GM19193 (cell line): ENCODE results near the gene PTN.

Source experiments
- POLR2A ChIP-seq: IDR thresholded peaks from 4 replicates; pipeline ENCODE4 v1.6.1; 2011; ENCODE audit not compliant: insufficient read depth, insufficient read length; ENCODE audit errors: extremely low read depth

PTN gene

GRCh38 chr7:137243741-137244140 lies 99.8 kb downstream of the PTN start:
- no peak for TF ChIP-seq POLR2A

GRCh38 chr7:137242616-137243015 lies 100.9 kb downstream of the PTN start:
- TF ChIP-seq POLR2A = no peak

DNA sequence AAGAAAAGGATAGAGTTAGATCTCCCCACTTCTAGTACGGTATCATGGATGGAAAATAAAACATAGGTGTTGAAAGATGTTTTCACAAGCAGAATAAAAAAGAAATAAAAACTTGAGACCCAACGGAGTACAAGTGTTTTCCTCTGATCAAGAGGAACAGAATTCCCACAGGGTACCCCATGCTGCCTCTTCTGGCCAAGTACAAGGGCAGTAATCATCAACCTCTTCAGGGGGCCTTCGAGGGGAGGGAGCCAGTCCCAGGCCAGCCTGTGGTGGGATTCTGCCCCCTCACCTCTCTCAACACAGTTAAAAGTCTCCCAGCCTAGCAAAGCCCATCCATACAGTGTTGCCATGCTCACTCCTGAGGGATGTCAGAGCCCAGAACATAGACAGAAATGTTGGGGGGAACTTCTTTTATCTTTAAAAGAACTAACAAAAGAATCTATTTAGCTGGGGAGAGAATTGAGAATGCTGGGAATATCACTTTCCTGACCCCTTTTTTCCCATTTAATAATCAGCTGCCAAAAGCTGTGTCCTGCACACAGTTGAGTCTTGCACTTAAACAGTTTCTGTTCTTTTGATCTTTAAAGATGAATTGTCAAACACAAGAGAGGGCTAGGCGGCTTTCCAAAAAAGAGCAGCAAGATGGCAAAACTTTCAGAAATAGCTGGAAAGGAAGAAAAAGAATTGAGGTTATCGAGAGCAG lies 101.7 kb downstream of the PTN start:
- TF ChIP-seq POLR2A = no peak

DNA sequence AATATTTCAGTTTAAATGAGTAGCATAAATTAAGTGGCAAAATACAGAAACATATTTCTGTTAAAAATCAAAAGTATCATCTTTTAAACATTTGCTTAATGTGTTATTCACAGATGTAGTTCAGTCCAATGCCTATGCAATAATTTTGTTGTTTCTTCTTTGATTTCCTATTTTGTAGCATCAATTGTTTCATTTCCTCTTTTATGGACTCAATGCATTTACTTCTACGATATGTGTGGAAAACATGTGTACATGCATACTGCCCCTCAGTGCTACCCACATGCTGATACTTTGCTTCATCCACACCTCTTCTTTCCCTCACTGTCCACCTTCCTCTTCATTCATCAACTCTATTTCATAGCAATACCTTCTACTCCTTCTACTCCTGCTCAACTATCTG lies 108.1 kb downstream of the PTN start:
- TF ChIP-seq POLR2A = no peak

DNA sequence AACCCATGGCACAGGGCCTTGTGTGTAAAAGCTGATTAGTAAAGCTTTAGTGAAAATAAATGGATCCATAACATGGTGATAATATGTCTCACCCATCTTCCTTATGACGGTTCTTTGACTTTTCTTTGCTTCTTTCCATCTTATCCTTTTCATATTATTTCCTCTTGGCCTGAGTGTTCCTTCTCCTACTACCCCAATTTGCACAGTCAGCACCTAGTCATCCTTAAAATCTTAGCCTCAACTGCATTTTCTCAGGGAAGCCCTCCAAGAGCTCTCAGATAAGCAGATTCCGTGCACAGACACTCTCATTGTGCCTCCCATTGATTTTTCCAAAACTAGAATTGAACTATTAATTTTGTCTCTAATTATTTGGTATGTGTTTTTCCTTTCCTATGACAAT lies 112.4 kb downstream of the PTN start:
- no peak for TF ChIP-seq POLR2A

GRCh38 chr7:137221467-137221866 lies 122.1 kb downstream of the PTN start:
- no peak for TF ChIP-seq POLR2A

DNA sequence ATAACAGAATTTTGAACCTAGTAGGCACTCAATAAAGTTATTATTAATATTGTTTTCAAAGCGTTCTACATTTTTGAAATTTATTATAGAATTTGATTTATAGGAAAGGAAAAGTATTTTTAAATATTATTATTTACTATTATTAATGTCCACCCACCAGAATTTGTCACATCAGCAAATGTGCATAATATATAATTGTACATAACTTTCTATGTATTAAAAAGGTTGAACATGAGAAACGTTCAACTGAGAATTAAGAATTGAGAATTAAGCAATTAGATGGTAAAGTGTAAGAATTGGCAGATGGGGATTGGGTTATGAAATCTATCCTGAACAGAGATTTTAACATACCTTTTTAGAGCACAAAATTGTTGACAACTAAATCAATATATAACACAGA lies 129.8 kb downstream of the PTN start:
- TF ChIP-seq POLR2A = no peak

DNA sequence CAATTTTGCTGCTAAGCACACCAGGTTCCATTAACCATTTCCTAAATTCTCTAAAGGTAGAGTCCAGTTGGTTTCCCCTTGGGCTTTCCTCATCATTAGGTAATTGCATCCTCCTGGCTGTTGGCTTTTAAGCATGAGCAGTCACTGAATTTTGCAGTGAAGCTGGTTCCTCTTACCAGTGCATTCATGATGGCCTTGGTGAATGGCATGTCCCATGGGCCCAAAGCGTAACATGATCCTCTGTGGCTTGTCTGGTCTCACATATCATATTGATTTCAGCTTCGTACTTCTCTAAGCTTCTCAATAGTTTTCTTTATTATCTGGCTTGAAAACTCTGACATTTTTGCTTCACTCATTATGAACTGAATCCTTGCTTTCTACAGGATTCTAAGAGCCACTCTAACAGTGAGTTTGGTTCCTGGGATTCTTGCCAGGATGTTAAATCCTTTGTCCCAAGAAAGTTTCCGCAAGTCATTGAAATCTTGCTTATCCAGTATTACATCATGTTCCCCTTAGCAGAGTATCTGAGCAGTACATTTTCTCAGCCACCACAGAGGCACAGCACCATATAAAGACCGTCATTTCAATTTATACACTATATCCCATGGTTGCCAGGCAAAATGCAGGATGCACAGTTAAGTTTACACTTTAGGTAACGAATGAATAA lies 134.2 kb downstream of the PTN start:
- no peak for TF ChIP-seq POLR2A

GRCh38 chr7:137206770-137207169 lies 136.8 kb downstream of the PTN start:
- TF ChIP-seq POLR2A = no peak

- TF ChIP-seq POLR2A = no peak
Observed at GRCh38 chr7:137204246-137204645, 139.3 kb downstream of the PTN start.

DNA sequence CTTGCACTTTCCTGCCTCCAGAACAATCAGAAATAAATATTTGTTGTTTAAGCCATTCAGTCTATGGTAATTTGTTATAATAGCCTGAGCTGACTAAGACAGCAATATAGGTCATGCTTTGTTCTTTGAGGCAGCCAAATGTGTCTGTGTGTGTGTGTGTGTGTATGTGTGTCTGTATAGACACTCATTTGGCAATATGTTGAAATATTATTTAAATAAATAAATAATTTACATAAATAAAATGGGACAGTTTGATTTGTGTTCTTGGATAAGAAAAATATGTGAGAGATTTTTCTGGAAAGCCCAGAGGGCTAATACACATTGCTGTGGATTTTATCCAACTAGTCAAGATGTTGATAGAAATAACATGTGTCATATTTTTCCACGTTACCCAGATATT lies 140.2 kb downstream of the PTN start:
- no peak for TF ChIP-seq POLR2A

DNA sequence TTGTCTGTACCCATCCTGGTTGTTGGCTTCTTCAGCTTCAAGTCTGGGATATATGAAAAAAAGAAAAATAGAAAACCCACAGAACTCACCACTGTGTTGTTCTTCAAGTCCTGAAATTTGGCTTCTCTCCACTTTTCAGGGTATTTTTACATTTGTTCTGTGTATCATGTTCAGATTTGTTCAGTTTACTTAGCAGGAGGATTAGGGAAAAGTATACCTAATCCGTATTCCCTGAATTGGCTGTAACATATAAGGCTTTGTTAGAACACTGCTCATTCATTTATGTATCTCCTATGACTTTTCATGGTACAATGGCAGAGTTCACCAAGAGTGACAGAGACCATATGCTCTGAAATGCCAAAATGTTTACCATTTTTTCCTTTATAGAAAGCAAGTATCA lies 146.9 kb downstream of the PTN start:
- no peak for TF ChIP-seq POLR2A

- no peak for TF ChIP-seq POLR2A
Observed at GRCh38 chr7:137195996-137196395, 147.5 kb downstream of the PTN start.
